Activated T-cell treated with anti-CD3 and anti-CD28 coated beads for 24 hours (primary cell): ENCODE data around the gene MAGEA2B.
"Not testable (repeated sequence)": the region's sequence is repeated elsewhere in the genome, so short reads cannot be mapped to it uniquely, and the experiment has no call there.

Experiments used
- DNase-seq: peaks from one replicate; pipeline ENCODE4 v3.0.0-alpha.2; 2020; ENCODE audit warnings: low read depth

Gene MAGEA2B, protein sequence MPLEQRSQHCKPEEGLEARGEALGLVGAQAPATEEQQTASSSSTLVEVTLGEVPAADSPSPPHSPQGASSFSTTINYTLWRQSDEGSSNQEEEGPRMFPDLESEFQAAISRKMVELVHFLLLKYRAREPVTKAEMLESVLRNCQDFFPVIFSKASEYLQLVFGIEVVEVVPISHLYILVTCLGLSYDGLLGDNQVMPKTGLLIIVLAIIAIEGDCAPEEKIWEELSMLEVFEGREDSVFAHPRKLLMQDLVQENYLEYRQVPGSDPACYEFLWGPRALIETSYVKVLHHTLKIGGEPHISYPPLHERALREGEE

GRCh38 chrX:152713815-152714787 is at the start of gene MAGEA2B:
Gene MAGEA2B (plus strand): TSS chrX:152714628. CDS start chrX:152717107, 2,479 bp downstream.
- not testable (repeated sequence) for DNase-seq

GRCh38 chrX:152674135-152674534 is 40.3 kb upstream of the MAGEA2B start:
- no peak for DNase-seq

DNA sequence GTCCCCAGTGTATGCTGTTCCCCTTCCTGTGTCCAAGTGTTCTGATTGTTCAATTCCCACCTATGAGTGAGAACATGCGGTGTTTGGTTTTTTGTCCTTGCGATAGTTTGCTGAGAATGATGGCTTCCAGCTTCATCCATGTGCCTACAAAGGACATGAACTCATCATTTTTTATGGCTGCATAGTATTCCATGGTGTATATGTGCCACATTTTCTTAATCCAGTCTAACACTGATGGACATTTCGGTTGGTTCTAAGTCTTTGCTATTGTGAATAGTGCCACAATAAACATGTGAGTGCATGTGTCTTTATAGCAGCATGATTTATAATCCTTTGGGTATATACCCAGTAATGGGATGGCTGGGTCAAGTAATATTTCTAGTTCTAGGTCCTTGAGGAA is 39.8 kb upstream of the MAGEA2B start:
- not testable (repeated sequence) for DNase-seq

DNA sequence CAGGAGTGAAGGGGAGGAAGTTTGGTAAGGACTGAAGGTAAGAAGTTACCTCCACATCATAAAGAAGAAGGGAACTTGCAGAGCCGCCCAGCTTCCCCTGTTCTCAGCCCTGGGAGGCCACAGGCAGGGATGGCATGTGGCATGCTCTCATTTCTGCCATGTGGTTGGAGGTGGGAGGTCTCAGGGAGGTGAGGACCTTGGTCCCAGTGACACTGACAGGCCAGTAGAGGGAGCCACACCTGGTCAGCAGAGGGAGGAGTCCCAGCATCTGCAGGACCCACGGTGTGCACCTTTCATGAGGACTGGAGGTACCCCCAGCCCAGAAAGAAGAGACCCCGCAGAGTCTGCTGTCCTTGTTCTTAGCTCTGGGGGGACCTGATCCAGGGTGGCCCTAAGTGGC is 33.4 kb upstream of the MAGEA2B start:
- DNase-seq = not testable (repeated sequence)

DNA sequence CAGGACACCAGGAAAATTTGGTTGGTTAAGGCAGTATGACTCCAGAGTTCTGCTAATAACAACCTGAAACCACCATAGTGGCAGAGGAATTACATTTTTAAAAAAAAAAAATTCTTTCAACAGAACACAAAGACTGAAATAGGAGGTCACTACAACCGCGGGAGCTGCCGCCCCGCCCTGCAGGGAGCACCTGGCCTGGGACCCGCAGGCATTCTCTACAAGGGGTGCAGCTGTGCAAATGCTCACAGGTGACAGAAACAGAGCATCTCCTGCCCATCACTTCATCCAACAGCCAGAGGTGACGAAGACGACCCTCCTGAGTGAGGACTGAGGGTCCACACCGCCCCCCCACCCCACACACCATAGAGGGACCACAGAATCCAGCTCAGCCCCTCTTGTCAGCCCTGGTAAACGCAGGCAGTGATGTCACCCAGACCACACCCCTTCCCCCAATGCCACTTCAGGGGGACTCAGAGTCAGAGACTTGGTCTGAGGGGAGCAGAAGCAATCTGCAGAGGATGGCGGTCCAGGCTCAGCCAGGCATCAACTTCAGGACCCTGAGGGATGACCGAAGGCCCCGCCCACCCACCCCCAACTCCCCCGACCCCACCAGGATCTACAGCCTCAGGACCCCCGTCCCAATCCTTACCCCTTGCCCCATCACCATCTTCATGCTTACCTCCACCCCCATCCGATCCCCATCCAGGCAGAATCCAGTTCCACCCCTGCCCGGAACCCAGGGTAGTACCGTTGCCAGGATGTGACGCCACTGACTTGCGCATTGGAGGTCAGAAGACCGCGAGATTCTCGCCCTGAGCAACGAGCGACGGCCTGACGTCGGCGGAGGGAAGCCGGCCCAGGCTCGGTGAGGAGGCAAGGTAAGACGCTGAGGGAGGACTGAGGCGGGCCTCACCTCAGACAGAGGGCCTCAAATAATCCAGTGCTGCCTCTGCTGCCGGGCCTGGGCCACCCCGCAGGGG is 16.2 kb upstream of the MAGEA2B start, which contains the start of gene MAGEA3:
TSS of gene MAGEA3 (plus strand) at position 843 of the 980 bp plus-strand sequence. CDS start 2,039 bp downstream, outside the sequence.
- not testable (repeated sequence) for DNase-seq

GRCh38 chrX:152700390-152700789 is 14.0 kb upstream of the MAGEA2B start:
- not testable (repeated sequence) for DNase-seq

- DNase-seq = not testable (repeated sequence)
These were observed 7.9 kb upstream of the MAGEA2B start for GRCh38 chrX:152706500-152706899.

DNA sequence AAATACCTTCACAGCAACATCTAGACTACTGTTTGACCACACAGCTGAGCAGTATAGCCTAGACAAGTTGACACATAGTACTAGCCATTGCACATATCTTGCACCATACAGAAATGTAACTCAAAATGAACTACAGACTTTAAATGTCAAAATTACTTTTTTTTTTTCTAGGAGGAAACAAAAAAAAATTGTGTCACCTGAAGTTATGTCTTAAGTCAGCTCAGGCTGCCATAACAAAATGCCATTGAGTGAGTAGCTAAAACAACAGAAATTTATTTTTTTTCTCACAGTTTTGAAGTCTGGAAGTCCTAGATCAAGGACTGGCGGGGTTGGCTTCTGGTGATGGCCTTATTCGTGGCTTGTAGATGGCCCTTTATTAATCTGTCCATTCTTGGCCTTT is 5.3 kb upstream of the MAGEA2B start, which contains the start of gene CSAG2:
TSS of gene CSAG2 (minus strand) at position 101 of the 400 bp plus-strand sequence. CDS start 161 bp downstream, outside the sequence.
- DNase-seq = not testable (repeated sequence)

DNA sequence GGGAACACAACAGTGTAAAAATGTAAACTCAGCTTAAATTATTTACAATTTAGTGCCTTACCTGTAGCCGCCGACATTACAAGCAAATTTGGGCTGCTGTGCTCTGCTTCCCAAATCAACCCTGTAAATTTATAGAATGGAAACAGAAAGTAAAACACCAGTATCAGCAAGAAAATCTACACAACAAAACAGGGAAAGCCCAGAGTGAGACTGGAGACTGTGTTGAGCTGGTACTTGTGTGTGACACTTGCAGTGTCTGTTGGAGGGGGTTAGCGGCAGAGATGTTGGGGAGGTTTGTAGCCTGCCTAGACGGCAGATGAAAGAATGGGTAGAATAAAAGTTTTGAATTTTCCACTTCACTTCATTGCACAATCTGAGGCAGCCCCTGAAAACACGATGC is 1.2 kb upstream of the MAGEA2B start:
- not testable (repeated sequence) for DNase-seq

GRCh38 chrX:152725409-152725808 is 11.0 kb downstream of the MAGEA2B start:
- DNase-seq = no peak

DNA sequence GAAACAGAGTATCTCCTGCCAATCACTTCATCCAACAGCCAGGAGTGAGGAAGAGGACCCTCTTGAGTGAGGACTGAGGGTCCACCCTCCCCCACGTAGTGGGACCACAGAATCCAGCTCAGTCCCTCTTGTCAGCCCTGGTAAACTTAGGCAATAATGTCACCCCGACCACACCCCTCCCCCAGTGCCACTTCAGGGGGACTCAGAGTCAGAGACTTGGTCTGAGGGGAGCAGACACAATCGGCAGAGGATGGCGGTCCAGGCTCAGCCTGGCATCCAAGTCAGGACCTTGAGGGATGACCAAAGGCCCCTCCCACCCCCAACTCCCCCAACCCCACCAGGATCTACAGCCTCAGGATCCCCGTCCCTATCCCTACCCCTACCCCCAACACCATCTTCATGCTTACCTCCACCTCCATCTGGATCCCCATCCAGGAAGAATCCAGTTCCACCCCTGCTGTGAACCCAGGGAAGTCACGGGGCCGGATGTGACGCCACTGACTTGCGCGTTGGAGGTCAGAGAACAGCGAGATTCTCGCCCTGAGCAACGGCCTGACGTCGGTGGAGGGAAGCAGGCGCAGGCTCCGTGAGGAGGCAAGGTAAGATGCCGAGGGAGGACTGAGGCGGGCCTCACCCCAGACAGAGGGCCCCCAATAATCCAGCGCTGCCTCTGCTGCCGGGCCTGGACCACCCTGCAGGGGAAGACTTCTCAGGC is 19.0 kb downstream of the MAGEA2B start, which contains the start of the genes CSAG1 and MAGEA12:
TSS of gene CSAG1 (minus strand) at position 461 of the 715 bp plus-strand sequence. CDS start 1,261 bp downstream, outside the sequence.
TSS of gene MAGEA12 (plus strand) at position 497 of the 715 bp plus-strand sequence. CDS start 2,405 bp downstream, outside the sequence.
- DNase-seq = no peak

DNA sequence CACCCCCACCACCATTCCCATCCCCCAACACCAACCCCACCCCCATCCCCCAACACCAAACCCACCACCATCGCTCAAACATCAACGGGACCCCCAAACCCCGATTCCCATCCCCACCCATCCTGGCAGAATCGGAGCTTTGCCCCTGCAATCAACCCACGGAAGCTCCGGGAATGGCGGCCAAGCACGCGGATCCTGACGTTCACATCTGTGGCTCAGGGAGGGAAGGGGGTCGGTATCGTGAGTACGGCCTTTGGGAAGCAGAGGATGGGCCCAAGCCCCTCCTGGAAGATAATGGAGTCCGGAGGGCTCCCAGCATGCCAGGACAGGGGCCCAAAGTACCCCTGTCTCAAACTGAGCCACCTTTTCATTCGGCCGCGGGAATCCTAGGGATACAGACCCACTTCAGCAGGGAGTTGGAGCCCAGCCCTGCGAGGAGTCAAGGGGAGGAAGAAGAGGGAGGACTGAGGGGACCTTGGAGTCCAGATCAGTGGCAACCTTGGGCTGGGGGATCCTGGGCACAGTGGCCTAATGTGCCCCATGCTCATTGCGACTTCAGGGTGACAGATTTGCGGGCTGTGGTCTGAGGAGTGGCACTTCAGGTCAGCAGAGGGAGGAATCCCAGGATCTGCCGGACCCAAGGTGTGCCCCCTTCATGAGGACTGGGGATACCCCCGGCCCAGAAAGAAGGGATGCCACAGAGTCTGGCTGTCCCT is 19.9 kb downstream of the MAGEA2B start:
- DNase-seq = not testable (repeated sequence)

- no peak for DNase-seq
These were observed 20.7 kb downstream of the MAGEA2B start for GRCh38 chrX:152735101-152735500.

- no peak for DNase-seq
These were observed 21.6 kb downstream of the MAGEA2B start for GRCh38 chrX:152735860-152736511.

- not testable (repeated sequence) for DNase-seq
These were observed 22.1 kb downstream of the MAGEA2B start for GRCh38 chrX:152736528-152736927.

DNA sequence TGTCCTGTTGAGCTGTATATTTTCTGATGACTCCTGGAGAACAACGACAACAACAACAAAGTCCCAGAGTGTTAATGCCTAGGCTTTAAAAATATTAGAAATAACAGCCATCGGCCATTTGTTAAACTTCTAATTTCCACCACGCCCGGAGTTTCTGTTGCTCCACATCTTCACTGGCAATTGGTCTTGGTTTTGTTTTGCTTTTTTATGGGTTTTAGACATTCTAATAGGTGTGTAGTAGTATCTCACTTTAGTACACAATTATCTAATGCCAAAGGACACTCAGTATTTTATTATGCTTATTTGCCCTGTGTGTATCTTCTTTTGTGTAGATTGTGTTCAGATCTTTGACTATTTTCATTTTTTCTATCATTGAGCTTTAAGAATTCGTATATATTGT is 24.1 kb downstream of the MAGEA2B start:
- DNase-seq = no peak

- not testable (repeated sequence) for DNase-seq
These were observed 39.5 kb downstream of the MAGEA2B start, which contains the start of gene MAGEA2 for GRCh38 chrX:152753686-152754650. Gene MAGEA2 (minus strand): TSS chrX:152753842. CDS start chrX:152751363, 2,479 bp downstream.

- DNase-seq = not testable (repeated sequence)
These were observed 40.4 kb downstream of the MAGEA2B start for GRCh38 chrX:152754871-152755270.
